MCF 10A (cell line): ENCODE results near the gene ZNF77. TPM values are rescaled to one million over a fixed set of nuclear protein-coding genes. Genes with fewer than 3 reads are reported as not detected.
A peak's percentile ranks its signal among the peaks of the same experiment; 100 is the strongest.

ENCODE experiments used
- BruUV-seq: library from RNA; stranded (reverse); fragments of 400-500 nt; replicated peaks from 2 replicates; lab custom pipeline; 2021; lab: Mats Ljungman, UMichigan
- CTCF ChIA-PET: fragments of 300-600 bp; sonication (Branson Sonifier 250); formaldehyde crosslinking; extraction: SDS; loops from one replicate; lab custom pipeline; 2021; ENCODE audit warnings: antibody characterized with exemption, inconsistent platforms; lab: Yijun Ruan, JAX
- POLR2A ChIA-PET: fragments of 300-600, 350-650 bp; sonication (Branson Sonifier 250); formaldehyde crosslinking; extraction: SDS; loops from one replicate; lab custom pipeline; 2020; ENCODE audit warnings: antibody characterized with exemption, inconsistent platforms; lab: Yijun Ruan, JAX
- DNase-seq: peaks from one replicate; pipeline ENCODE4 v3.0.0-alpha.2; 2018; ENCODE audit not compliant: unreplicated experiment
- H3K27ac Mint-ChIP-seq: one replicate; pipeline ENCODE4 v1.8.0; 2022; ENCODE audit warnings: mild to moderate bottlenecking, low read depth, mixed read lengths; ENCODE audit not compliant: unreplicated experiment
- H3K27me3 Mint-ChIP-seq: one replicate; pipeline ENCODE4 v1.8.0; 2022; ENCODE audit warnings: mixed read lengths; ENCODE audit not compliant: insufficient read depth, unreplicated experiment
- H3K36me3 Mint-ChIP-seq: one replicate; pipeline ENCODE4 v1.8.0; 2022; ENCODE audit warnings: mild to moderate bottlenecking, moderate library complexity, mixed read lengths; ENCODE audit not compliant: insufficient read depth, unreplicated experiment
- H3K4me1 Mint-ChIP-seq: one replicate; pipeline ENCODE4 v1.8.0; 2022; ENCODE audit warnings: mixed read lengths; ENCODE audit not compliant: insufficient read depth, unreplicated experiment
- H3K4me3 Mint-ChIP-seq: one replicate; pipeline ENCODE4 v1.8.0; 2022; ENCODE audit warnings: mild to moderate bottlenecking, moderate library complexity, mixed read lengths; ENCODE audit not compliant: unreplicated experiment
- H3K9me3 Mint-ChIP-seq: one replicate; pipeline ENCODE4 v1.8.0; 2022; ENCODE audit warnings: mixed read lengths; ENCODE audit not compliant: unreplicated experiment
- CTCF ChIP-seq: fragments of 200-600 bp; IDR thresholded peaks from one replicate; pipeline ENCODE4 v1.8.0; 2022; ENCODE audit warnings: antibody characterized with exemption, mild to moderate bottlenecking; ENCODE audit not compliant: unreplicated experiment
- intact Hi-C: fragments of 100-400 bp; cut with micrococcal nuclease; formaldehyde crosslinking; loops from 2 replicates; pipeline ENCODE4 v1.14.1; 2022
- total RNA-seq: library from RNA; stranded (reverse); gene quantifications from 2 replicates; pipeline ENCODE4 v1.2.3, GENCODE V29; 2022

Gene ZNF77
- total RNA-seq, 1 experiment from 2014 or later, result 4.9 TPM

GRCh38 chr19:2960120-2960519 lies 15.3 kb upstream of the ZNF77 start:
- no TSS peak for BruUV-seq
- H3K9me3 Mint-ChIP-seq, result no peaks in the 10 kb centered on the region
- no peak for TF ChIP-seq CTCF
- H3K36me3 Mint-ChIP-seq, result no peaks in the 10 kb centered on the region
- H3K27me3 Mint-ChIP-seq, result no peaks in the 10 kb centered on the region
- no peak for DNase-seq
- H3K4me3 Mint-ChIP-seq, result no peak overlapping the region
- H3K27ac Mint-ChIP-seq, result no peak overlapping the region
- CTCF ChIA-PET, result interaction anchor here (0.6 to 4.5 kb wide), 4 partner anchors 23 to 381 kb away, joined by 3 to 23 read pairs (median 4); no protein-coding TSS in a partner anchor
- POLR2A ChIA-PET, result no interaction called here
- H3K4me1 Mint-ChIP-seq, result no peaks in the 10 kb centered on the region
- intact Hi-C loops, result no loop called here

GRCh38 chr19:2957160-2957559 lies 12.4 kb upstream of the ZNF77 start:
- CTCF ChIA-PET, result interaction anchor here (0.7 to 3.9 kb wide), 6 partner anchors 19 to 186 kb away, joined by 3 to 13 read pairs (median 4); no protein-coding TSS in a partner anchor

GRCh38 chr19:2952953-2953481 lies 8.2 kb upstream of the ZNF77 start:
- ChIA-PET POLR2A (interaction anchor here (0.5 to 4.4 kb wide), 11 partner anchors 8 to 548 kb away, joined by 3 to 38 read pairs (median 3); partner anchors contain the start of genes ZNF57 and ZNF77), CTCF (interaction anchor here (0.6 to 4.2 kb wide), 9 partner anchors 10 to 211 kb away, joined by 3 to 41 read pairs (median 4); no protein-coding TSS in a partner anchor)
- TF ChIP-seq CTCF, result peak; percentile 17
- Mint-ChIP-seq H3K27me3 (no peaks in the 10 kb centered on the region), H3K27ac (no peak overlapping the region), H3K36me3 (no peaks in the 10 kb centered on the region), H3K4me1 (peaks cover 9% of the 10 kb centered on the region), H3K4me3 (peak overlapping the region; percentile 73), H3K9me3 (no peaks in the 10 kb centered on the region)
- no TSS peak for BruUV-seq
- intact Hi-C loops, result loop anchor here (5.0 to 10.0 kb wide), 3 partner anchors 122 to 301 kb away; no protein-coding TSS in a partner anchor
- DNase-seq, result peak; percentile 38

More at GRCh38 chr19:2957160-2957559, 12.4 kb upstream of the ZNF77 start:
- TF ChIP-seq CTCF, result no peak
- no peak overlapping the region for H3K4me3 Mint-ChIP-seq
- no peaks in the 10 kb centered on the region for H3K36me3 Mint-ChIP-seq
- no TSS peak for BruUV-seq
- DNase-seq, result no peak
- peaks cover 9% of the 10 kb centered on the region for H3K4me1 Mint-ChIP-seq
- no peak overlapping the region for H3K27ac Mint-ChIP-seq
- no peaks in the 10 kb centered on the region for H3K27me3 Mint-ChIP-seq
- no peaks in the 10 kb centered on the region for H3K9me3 Mint-ChIP-seq
- intact Hi-C loops, result loop anchor here (10.0 kb wide), 1 partner anchor 118 kb away; no protein-coding TSS in a partner anchor
- POLR2A ChIA-PET, result interaction anchor here (0.9 kb wide), 1 partner anchor 146 kb away, joined by 3 read pairs; no protein-coding TSS in a partner anchor
